CD4-positive, alpha-beta T cell treated with Interleukin-6 for 4 hours (primary cell): ENCODE measurements around the gene ISLR2.
"Not testable (repeated sequence)": the region's sequence is repeated elsewhere in the genome, so short reads cannot be mapped to it uniquely, and the experiment has no call there.

Experiments
- DNase-seq: peaks from one replicate; pipeline ENCODE4 v3.0.0-alpha.2; 2020; ENCODE audit warnings: mixed read lengths

The ISLR2 gene, protein sequence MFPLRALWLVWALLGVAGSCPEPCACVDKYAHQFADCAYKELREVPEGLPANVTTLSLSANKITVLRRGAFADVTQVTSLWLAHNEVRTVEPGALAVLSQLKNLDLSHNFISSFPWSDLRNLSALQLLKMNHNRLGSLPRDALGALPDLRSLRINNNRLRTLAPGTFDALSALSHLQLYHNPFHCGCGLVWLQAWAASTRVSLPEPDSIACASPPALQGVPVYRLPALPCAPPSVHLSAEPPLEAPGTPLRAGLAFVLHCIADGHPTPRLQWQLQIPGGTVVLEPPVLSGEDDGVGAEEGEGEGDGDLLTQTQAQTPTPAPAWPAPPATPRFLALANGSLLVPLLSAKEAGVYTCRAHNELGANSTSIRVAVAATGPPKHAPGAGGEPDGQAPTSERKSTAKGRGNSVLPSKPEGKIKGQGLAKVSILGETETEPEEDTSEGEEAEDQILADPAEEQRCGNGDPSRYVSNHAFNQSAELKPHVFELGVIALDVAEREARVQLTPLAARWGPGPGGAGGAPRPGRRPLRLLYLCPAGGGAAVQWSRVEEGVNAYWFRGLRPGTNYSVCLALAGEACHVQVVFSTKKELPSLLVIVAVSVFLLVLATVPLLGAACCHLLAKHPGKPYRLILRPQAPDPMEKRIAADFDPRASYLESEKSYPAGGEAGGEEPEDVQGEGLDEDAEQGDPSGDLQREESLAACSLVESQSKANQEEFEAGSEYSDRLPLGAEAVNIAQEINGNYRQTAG

DNA sequence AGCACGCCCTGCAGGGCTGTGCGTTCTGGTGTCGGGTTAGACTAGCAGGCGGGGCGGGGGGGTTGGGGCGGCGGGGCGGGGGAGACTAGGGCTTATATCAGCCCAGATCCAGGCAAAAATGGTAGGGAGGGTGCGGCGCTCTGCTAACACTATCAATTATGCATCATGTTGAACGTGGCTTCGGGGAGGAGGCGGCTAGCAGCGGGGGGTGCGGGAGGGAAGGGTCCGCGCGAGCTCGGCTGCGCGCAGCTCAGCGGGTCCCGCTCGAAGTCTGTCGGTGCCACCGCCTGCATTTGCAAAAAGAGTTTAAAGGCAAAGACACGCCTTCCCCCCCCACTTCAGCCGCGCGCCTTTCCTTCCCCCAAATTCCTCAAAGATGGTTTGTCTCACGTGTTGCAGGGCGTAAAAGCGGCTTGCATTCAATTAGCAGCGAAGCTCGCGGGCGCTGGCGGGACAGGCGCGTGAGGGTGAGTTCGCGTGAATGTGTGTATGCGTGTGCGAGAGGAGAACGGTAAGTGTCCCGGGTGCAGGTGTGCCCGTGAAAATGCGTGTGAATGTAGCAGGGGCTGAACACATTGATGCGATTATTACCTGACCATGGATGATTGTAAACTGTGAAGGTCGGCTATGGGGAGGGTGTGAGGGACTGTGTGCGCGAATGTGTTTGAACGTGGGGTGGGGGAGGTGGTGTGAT, at the start of gene ISLR2:
TSS of gene ISLR2 (plus strand) at position 432 of the 694 bp plus-strand sequence. CDS start 2,169 bp downstream, outside the sequence.
- no peak for DNase-seq

DNA sequence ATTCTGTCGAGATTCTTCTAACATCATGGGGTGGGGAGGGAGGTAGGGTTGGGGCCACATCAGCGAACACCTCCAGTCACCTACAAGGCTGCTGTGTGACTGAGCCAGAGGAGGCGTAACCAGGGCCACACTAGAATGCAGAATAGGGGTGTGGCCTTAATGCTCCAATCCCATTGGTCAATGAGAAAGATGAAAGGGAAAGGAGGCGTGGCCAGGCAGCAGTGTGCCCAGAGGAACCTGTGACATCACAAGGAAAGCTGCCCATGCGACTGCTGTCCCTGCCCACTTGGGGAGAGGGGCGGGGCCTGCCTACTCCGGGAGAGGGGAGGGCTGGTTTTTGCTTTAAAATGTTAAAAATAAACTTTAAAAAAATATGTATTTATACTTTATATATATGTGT, 47.9 kb upstream of the ISLR2 start, which contains the start of gene GOLGA6A:
TSS of gene GOLGA6A (minus strand) at position 101 of the 400 bp plus-strand sequence. CDS start at position 60, 41 bp downstream.
- not testable (repeated sequence) for DNase-seq

DNA sequence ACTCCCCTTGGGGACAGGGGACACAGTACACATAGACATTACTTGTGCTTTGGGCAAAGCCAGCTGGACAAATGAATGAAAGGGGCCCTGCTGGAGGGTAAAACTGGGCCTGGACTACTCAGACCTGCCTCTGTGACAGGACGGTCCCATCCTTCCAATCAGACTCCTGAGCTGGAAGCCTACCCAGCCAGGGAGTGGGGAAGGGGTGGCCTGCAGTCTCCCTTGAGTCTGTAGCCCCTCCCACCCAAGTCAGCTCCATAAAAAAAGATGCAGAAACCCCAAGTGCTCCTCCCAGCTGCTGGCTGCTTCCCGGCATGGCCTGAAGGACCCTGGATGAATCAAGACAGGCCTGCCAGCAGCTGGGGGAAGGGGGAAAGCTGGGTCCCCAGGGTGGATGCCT, 35.8 kb upstream of the ISLR2 start:
- not testable (repeated sequence) for DNase-seq

DNA sequence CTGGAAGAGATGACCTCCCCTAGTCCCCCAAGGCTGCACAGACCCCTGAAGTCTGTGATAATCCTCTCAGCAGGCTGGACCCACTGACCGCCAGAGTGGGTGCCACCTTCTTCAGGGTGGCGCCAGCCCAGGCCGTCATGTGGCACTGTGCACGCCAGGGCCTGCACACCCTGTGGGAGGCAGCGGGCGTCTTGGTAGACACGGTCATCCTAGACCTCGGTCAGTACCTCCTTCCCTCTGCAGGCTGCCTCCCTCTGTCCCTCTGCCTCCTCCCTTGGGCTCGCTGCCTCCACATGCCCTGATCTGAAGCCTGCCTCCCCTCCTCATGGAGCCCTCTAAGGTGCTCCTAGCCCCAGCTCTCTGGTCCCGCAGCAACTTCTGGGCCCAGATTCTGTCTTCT, 34.8 kb upstream of the ISLR2 start:
- DNase-seq, result not testable (repeated sequence)

DNA sequence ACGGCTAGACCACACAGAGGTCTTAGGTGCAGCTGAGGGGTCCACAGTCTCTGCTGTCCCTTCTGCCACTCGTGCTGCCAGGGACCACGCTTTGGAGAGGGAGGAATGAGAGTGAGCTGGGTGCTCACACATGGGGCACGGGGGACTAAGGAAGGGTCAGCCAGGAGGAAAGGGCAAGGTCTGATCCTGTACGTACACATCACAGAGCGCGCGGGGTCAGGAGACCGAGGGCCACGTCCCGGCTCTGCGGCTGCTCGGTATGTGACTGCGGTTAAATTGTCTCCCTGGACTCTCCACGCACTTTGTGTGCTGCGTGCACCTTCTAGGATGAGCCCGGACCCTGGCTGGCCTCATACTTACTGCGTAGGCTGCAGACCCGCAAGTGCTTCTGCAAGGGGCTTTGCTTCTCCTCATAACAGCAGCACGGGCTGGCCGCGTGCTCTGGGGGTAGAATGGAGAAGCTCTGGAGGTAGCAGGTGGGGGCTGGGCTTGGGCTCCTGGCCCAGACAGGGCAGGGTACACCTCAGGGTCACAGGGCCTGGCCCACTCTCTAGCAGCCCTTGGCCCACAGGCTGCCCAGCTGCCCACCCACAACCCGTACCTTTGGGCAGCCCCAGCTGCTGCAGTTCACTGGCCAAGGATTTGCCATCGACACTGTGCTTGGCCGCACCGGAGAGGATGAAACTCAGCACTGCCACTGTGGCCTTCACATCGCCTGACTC, 33.5 kb upstream of the ISLR2 start:
- DNase-seq, result not testable (repeated sequence)

DNA sequence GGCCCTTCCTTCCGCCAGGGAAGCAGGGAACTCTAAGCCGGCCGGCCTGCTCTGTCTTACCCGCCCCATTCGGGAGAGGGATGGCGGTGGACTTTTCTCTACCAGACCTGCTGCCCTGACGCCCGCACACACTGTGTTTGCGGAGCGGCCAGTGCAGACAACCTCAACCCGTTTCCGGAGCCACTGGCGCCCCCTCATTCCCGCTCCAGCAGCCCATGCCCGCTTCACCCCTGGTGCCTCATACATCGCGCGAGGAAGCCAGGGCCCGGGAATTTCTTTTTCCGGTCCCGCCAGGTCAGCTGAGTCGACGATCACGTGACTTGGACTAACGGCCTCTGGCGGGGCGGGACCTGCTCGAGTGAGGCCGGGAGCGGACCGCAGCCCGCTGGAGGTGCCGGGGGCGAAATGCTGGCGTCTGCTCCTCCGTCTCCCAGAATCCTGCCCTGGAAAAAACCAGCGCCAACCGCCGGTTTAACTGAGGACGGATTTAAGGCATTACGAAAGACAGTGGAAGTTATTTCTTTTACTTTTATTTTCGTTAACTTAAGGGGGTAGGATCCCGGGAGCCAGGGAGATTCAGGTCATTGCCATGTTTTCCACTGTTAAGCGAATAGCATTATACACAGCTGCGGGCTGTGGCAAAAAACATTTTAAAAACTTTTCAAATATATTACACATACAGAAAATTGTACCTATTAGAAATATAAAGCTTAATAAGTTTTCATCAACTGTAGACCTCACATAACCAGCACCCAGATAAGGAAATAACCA, 30.2 kb upstream of the ISLR2 start:
- DNase-seq, result peak; percentile 52

DNA sequence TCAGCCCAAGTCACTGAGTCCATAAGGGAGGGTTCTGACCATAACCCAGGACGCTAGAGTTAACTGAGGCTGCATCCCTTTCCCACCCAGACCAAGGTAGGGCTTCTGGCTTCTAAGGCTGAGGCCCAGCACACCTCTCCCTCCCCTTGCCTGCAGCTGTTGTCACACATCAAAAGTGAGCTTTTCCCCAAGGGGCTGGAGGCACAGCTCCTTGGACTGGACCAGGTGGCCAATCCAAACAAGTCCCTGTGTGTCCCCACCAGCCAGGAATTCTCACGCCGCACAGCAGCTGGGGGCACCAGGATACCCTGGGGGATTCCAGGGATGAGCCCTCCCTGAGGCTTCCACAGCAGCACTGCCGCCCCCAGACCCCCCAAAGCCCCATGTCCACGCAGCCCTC, 22.3 kb upstream of the ISLR2 start:
- no peak for DNase-seq

DNA sequence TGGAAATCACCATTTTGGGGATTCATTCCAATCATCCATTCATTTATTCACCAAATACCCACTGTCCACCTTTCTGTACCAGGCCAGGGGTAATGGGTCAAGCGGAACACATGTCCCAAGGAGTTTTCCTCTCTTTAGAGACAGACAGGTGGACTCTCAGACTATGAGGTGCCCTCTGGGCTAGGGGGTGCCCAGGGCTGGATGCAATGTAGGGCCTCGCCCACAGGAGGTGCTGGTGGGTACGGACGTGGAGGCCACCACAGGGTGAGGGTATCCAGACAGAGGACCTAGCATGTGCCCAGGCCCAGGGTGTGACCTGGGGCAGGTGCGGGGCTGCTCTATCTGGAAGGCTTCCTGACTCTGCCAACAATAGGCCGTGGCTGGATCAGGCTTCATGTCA, 21.8 kb upstream of the ISLR2 start:
- not testable (repeated sequence) for DNase-seq

DNA sequence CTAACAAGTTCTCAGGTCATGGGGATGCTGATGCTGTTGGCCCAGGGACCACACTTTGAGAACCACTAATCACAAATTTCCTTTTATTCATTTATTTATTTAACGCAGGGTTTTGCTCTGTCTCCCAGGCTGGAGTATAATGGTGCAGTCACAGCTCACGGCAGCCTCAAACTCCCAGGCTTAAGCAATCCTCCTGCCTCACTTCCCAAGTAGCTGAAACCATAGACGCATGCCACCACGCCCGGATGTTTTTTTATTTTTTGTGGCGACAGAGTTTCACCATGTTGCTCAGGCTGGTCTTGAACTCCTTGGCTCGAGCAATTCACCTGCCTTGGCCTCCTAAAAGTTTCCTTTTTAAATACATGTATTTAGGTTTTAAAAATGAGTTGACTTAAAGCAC, 20.7 kb upstream of the ISLR2 start:
- DNase-seq, result no peak

DNA sequence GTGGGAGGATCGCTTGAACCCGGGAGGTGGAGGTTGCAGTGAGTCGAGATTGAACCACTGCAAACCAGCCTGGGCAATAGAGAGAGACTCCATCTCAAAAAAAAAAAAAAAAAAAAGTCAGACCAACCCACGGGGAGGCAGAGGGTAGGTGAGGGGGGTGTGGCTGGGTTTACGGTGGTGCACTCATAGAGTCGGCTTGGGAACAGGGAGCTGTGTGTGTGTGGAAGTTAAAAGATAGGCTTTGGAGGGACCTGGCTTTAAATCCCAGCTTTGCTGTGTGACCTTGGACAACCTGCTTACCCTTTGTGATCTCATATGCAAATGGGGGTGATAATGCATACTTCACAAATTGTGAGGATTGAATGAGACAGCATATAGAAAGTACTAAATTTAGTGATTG, 10.0 kb upstream of the ISLR2 start:
- no peak for DNase-seq

DNA sequence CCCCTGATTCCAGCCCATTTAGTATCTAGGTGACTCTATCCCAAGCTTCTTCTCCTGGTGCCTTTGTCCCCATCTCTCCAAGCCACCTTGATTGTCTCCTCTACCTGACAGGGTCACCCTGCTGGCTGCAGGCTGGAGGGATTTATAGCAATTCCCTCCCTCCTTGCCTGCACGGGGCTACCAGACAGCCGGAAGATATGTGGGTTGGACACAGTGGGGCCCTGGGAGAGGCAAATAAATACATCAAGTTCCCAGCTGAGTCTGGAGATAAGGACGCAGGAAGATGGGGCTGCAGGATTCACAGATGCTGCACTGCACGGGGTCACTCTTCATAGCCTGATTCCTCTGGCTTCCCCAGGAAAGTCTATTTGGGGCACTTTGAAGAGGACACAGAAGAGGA, 9.3 kb upstream of the ISLR2 start:
- no peak for DNase-seq

DNA sequence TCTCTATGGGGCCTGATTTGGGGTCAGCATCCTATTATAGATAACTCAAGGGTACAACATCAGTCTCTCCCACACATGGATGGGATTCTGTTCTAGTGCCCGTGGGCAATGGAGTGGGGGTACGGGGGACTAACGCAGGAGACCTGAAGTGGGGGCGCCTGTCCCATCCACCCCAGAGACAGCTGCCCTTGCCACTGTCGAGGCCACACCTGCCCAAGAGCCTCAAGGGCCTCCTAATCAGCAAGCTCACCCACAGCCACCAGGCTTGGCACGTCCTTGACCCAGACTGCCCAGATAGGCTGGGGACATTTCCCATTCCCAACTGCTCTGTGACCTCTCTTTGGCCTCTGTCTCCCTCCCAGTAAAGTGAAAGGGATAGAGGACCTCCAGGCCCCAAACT, 8.5 kb upstream of the ISLR2 start:
- DNase-seq, result no peak

DNA sequence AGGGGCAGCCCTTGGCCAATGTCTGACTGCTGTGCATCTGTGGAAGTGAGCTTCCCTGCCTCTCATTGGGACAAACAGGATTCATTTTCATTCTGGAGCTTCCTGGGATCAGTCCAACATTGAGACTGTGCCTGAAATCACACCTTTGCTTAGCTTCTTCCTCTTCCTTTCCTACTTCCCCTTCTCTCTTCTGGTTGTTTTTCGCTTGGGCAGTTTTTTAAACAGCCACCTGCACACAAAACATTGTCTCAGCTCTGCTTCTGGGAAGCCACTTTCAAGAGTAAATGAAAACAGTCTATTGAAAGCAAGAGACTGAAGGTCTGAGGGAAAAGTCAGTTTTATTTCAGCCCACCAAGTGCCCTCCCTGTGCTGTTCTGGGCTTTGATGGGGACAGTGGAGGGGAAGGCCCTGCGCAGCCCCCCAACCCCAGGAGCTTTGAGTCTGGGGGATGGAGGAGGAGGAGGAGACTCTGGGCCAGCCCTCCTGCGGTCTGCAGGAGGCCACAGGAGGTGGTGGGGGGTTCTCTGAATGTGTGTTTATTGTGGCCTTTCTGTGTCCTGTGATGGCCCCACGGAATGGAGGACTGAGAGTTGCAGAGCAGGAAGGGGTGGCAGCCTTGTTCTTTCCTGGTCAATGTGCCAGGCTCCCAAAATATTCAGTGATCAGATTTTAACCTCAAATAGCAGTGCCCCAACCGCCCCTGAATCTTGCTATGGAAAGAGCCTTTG, 7.8 kb upstream of the ISLR2 start:
- DNase-seq, result no peak

DNA sequence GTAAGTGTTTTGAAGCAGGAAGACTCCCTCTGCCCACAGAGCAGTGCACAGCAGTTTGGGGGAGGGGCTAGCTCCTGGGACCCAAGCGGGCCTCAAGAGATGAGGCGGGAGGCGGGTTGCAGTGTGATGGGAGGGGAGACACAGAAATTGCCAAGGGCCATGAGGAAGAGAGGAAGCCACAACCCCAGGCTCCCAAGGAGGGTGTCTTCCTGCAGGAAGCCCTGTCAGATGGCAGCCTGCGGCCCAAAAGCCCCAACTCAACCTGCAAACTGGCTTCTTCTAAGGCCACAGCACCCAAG, 7.3 kb upstream of the ISLR2 start:
- DNase-seq, result no peak

DNA sequence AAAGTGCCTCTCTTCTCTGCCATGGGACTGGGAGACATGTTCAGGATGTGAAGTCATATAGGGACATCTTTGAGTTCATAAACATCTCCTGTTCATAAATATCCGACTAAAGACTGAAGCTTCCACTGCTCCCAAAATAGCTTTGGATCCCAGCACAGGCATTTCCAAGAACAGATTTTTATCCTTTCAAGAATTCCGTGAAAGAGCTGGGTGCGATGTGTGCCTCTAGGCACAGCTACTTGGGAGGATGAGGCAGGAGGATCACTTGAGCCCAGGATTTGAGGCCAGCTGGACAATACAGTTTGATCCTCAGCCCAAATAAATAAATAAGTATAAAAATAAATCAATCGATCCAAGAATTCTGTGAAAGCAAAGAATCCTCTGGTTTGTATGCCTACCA, 6.7 kb upstream of the ISLR2 start:
- DNase-seq, result no peak

DNA sequence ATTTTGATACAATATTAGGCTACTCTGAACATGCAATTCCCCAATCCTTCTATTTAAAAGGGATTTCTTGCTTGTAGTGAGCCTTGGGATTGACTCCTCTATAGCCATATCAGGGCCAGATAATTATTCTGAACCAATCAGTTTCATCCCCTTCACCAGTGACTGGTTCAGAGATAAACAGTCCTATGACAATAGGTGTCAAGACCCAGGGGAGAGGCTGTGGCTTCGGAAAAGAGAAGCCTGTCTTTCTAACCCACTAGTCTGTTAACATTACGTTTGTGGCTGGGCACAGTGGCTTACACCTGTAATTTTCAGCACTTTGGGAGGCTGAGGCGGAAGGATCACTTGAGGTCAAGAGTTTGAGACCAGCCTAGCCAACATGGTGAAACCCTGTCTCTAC, 6.2 kb upstream of the ISLR2 start:
- no peak for DNase-seq

DNA sequence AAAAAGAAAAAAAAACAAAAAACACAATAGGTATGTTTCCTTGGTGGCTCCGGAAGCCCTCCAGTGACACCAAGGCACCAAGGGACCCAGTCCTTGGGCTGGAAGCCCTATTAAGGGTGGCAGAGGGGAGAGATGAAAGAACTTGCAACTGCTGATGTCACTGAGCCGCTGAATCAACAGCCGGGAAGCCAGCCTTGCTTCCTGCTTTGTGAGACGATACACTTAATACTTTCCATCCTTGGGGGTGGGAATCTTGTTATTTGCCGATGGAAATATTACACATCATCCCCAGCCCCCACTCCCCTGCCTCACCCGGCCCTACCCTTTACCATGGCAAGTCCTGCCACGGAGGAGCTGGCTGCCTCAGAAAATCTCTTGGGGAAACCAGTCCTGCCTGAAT, 5.6 kb upstream of the ISLR2 start:
- DNase-seq, result no peak

DNA sequence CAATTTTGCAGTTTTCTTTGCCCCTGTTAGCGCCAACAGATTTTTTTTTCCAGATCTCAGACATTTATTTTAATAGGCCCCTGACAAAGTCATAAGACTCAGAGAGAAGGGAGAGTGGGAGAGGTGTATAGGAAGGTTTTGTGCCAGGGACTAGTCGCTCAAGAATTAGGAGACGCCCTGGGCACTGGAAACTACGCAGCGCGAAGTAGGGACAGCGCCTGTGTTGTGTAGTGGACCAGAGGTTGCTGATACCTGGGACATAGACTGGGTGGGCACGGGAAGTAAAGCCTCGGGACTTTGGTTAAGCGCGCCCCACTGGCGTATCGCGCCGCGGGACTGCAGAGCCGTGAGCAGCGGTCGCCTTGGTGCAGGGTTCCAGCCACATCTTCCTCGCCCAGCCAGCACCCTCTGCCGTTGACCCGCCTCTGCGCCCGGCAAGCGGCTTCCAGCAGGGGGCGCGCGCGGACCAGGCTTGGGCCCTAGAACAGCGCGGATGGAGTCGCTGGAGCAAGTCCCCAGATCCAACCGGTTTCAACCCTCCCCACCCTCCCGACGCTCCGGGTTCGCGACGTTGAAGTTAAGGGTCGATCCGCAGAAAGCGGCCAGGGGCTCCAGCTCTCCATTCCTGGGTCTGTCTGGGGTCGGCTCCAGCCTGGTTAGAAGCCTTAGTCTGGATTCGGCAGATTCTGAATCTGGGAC, 3.0 kb upstream of the ISLR2 start:
- peak; percentile 82 for DNase-seq

DNA sequence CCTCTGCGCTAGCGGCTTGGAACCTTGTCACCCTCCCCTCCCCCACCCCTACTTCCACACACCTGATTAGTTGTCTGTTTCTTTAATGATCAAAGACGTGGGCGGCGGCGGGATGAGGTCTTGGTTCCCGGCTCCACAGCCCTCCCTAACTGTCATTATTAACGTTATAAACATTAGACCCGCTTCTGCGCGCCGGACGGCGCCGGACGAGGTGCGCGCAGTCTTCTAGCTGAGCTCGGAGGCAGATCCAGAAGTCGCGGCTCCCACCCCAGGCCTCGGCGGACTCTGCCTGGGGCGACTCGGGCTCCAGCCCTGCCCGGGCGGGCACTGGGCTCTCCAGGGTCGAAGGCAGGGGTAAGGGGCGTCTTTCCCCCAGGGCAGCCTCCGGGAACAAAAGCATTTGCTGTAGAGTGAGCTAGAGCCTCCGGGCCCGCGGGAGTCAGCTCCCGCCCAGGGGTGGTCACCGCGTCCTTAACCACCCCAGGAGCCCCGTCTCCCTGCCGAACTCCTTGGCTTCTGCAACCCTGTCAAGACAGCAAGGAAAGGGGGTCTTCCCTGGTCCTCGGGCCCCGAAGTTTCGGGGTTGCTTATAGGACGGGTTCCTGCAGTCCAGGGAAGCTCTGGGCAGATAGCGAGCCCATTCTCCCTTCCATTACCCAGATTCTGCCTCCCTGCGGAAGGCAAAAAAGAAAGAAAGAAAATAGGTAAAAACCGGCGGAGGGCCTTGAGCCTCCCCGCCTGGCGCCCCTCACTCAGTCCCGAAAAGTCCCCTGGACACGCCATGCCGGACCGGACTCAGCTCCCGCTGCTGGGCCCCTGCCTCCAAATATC, 2.2 kb upstream of the ISLR2 start:
- DNase-seq, result no peak
